GM21786 (cell line): Measurements from ENCODE around the gene GLG1.
"Not testable (repeated sequence)": the region's sequence is repeated elsewhere in the genome, so short reads cannot be mapped to it uniquely, and the experiment has no call there.

Experiments
- ATAC-seq: cut with Tn5 transposase; IDR thresholded peaks from one replicate; pipeline ENCODE4 v1.9.1; 2021; ENCODE audit not compliant: unreplicated experiment

The GLG1 gene

GRCh38 chr16:74542911-74543578 lies 63.9 kb downstream of the GLG1 start:
- not testable (repeated sequence) for ATAC-seq

GRCh38 chr16:74540663-74541062 lies 66.3 kb downstream of the GLG1 start:
- not testable (repeated sequence) for ATAC-seq

GRCh38 chr16:74538801-74539200 lies 68.1 kb downstream of the GLG1 start:
- ATAC-seq: not testable (repeated sequence)

DNA sequence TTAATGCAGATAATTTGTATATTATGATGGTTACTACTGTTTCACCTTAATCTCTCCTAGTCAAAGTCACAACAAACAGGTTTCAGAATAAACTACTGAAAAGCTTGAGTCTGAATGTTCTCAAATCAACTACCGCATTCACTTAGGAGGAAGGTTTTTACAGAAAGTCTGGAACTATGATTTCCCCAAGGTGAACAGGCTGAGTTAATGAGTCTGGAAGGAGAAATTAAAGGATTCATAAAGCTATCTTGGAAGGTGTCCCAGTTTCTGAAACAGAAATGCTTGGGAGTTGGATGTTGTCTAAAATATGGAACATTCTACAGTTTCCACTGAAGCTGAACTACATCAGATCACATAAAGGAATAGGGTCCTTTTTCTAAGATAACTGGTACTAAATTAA lies 69.2 kb downstream of the GLG1 start:
- not testable (repeated sequence) for ATAC-seq

- not testable (repeated sequence) for ATAC-seq
Observed at GRCh38 chr16:74534650-74535049, 72.3 kb downstream of the GLG1 start.

- no peak for ATAC-seq
Observed at GRCh38 chr16:74524926-74525325, 82.0 kb downstream of the GLG1 start.

DNA sequence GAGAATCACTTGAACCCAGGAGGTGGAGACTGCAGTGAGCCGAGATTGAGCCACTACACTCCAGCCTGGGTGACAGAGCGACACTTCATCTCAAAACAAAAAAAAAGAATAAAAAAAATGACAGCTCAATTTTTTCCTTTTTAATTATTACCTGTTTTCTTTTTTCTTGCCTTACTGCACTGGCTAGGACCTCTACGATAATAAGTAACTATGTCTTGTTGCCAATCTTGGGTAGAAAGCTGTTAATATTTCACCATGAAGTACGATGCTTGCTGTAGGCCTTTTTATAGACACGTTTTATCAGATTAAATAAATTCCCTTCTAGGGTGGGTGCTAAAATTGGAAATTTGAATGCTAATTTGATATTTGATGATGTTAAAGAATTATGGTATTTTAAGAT lies 82.8 kb downstream of the GLG1 start:
- no peak for ATAC-seq

GRCh38 chr16:74523706-74524105 lies 83.2 kb downstream of the GLG1 start:
- ATAC-seq: not testable (repeated sequence)

DNA sequence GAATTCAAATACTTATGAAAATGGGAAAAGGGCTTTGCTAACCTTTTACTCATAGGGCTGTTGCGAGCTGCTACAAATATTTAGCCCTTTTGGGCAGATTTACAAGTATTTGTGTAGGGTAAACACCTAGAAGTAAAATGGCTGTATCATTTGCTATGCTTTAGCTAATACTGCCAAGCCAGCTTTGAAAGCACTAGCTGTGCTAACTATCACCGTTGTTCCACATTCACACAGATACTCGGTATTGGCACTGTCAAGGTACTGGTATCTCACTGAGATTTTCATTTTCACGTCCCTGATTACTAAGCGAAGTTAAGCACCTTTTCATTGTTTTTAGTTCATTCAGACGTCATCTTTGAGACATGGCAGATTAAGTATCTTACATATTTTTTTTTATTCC lies 84.8 kb downstream of the GLG1 start:
- ATAC-seq: no peak

- no peak for ATAC-seq
Observed at GRCh38 chr16:74521691-74522090, 85.2 kb downstream of the GLG1 start.

GRCh38 chr16:74518934-74519333 lies 88.0 kb downstream of the GLG1 start:
- ATAC-seq: not testable (repeated sequence)

- no peak for ATAC-seq
Observed at GRCh38 chr16:74511961-74512360, 95.0 kb downstream of the GLG1 start.

DNA sequence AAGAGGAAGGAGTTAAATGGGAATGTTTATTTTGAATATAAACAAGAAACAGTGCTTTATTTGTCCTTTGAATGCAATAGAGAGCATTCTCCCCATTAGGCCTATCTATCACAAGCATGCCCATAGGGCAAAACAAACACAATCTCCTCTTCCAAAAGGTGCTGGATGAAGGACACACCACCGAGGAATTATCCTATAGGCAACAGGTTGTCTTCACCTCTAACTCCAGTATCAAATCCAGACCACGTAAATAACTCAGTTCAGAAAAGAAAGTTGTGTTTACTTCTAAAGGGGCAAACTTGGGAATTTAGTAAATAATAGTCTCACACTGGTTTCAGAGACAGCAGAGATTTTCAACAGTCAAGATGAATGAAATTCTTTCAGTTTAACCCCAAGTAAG lies 101.9 kb downstream of the GLG1 start:
- ATAC-seq: no peak

GRCh38 chr16:74503412-74503811 lies 103.5 kb downstream of the GLG1 start:
- ATAC-seq: no peak

- no peak for ATAC-seq
Observed at GRCh38 chr16:74501484-74502478, 105.1 kb downstream of the GLG1 start.

GRCh38 chr16:74500907-74501306 lies 106.0 kb downstream of the GLG1 start:
- no peak for ATAC-seq

- ATAC-seq: no peak
Observed at GRCh38 chr16:74499114-74499513, 107.8 kb downstream of the GLG1 start.

DNA sequence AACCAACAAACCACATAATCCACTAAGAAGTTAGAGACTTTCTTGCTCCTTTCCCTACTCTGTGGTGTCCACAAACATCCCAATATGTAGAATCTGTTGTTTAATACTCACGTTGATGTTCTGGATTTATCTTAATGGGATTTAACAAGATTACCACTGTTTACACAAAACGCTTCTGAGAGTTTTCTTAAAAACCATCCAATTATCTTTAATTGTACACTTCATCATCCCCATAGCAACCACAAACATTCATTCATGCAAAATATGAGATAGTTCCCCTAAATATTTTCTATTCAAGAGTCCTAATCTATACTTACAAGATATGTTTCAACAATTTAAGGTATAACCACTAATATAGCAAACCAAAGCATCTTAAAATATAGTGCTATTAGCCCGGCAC lies 109.2 kb downstream of the GLG1 start:
- ATAC-seq: no peak

DNA sequence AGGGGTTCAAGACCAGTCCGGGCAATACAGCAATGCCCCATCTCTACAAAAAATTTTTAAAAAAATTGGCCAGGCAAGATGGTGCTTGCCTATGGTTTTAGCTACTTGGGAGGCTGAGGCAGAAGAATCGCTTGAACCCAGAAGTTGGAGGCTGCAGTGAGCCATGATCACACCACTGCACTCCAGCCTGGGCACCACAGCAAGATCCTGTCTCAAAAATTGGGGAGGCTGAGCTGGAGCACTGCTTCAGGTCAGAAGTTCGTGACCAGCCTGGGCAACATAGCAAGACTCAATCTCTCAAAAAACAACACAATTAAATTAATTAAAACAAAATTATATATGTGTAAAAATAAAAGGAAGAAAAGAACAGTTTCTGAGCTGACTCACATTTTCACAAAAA lies 110.9 kb downstream of the GLG1 start:
- ATAC-seq: no peak

DNA sequence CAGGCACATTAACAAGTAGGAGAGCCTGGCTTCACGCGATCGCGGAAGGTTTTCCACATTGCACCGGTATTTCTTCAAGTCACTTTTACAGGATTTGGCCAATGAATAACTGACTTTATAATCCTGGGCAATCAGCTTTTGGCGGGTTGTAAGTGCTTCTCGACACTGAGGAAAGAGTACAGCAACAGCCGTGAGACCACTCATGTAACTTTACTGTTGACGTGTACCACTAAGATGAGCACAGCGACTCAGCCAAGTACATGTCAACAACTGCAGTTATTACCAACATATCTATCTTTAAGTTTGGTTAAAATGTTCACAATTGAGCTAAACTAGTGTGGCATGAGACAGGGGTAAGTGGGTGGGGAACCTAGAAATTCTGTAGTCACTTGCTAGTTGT lies 113.9 kb downstream of the GLG1 start:
- no peak for ATAC-seq

GRCh38 chr16:74487634-74488495 lies 119.0 kb downstream of the GLG1 start:
- ATAC-seq: no peak
